Gastrocnemius medialis (tissue), 4 donors: ENCODE data around the gene DCTN1.

ENCODE experiments used
- POLR2A ChIP-seq, 2 donors: fragments of 450-650 bp; IDR thresholded peaks; one replicate each; pipeline ENCODE4 v1.6.1; 2017; ENCODE audit warnings: antibody characterized with exemption in 2 of 2, mild to moderate bottlenecking in 2 of 2, moderate library complexity in 2 of 2
- TF ChIP-seq, protein P1 (sequence below), 5 experiments: fragments of 450-650 bp in 3 of 5; fragments of 200-600 bp in 2 of 5; sonication (generic) in 2 of 5; IDR thresholded peaks in 4 of 5; conservative IDR thresholded peaks in 1 of 5; 1 replicate in 4 of 5; 2 replicates in 1 of 5; pipeline ENCODE4 v1.5.1; 2016 to 2019; ENCODE audit warnings: antibody characterized with exemption in 5 of 5, mild to moderate bottlenecking in 3 of 5, moderate library complexity in 3 of 5

DNA sequence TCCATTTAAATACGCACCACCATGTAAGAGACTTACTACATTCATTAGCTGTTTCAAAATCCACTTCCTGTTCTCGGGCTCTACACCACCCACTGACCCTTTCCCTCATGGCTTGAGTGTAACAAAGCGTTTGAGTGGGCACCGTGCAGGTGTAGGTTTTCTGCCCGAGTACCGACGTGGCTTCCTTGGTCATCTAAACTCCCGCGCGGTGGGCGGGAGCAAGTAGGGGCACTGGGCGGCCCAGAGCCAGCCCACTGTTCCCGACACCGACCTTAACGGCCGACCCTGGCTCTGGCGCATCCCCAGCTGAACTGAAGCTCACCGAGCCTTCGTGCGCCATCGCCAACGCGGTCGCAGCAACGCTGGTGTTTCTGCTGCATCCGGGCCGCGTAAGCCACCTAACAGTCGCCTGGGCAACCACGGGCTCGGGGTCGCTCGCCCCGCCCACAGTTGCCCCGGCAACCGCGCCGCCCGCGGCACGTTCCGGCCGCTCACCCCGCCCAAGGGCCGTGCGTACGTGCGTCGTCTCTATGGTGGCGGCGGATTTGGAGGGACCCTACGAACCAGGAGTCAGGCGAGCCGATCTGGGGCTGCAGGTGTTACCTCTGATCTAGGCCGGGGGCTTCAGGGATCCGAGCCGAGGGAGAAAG lies 41.2 kb upstream of the DCTN1 start, which contains the start of the genes C2orf81 and WDR54:
- TF ChIP-seq POLR2A (IDR thresholded peaks at IDR 0.05), result no peak
- TF ChIP-seq, protein P1, sequence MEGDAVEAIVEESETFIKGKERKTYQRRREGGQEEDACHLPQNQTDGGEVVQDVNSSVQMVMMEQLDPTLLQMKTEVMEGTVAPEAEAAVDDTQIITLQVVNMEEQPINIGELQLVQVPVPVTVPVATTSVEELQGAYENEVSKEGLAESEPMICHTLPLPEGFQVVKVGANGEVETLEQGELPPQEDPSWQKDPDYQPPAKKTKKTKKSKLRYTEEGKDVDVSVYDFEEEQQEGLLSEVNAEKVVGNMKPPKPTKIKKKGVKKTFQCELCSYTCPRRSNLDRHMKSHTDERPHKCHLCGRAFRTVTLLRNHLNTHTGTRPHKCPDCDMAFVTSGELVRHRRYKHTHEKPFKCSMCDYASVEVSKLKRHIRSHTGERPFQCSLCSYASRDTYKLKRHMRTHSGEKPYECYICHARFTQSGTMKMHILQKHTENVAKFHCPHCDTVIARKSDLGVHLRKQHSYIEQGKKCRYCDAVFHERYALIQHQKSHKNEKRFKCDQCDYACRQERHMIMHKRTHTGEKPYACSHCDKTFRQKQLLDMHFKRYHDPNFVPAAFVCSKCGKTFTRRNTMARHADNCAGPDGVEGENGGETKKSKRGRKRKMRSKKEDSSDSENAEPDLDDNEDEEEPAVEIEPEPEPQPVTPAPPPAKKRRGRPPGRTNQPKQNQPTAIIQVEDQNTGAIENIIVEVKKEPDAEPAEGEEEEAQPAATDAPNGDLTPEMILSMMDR (IDR thresholded peaks at IDR 0.05 in 4 of 5, conservative IDR thresholded peaks at IDR 0.05 in 1 of 5), result no peak
